Stimulated activated naive CD8-positive, alpha-beta T cell treated with anti-CD3 and anti-CD28 coated beads, Interleukin-15, Interleukin-2, amounts not matched to agents 100 ng/mL and 50 ng/mL, for 24 hours (primary cell): ENCODE measurements around the gene MCL1.
"Not testable (repeated sequence)": the region's sequence is repeated elsewhere in the genome, so short reads cannot be mapped to it uniquely, and the experiment has no call there.

ENCODE experiments used
- H3K27ac Mint-ChIP-seq: one replicate; pipeline ENCODE4 v1.8.0; 2021; ENCODE audit warnings: mild to moderate bottlenecking, mixed read lengths
- H3K27me3 Mint-ChIP-seq: one replicate; pipeline ENCODE4 v1.8.0; 2021; ENCODE audit warnings: mixed read lengths
- H3K36me3 Mint-ChIP-seq: one replicate; pipeline ENCODE4 v1.8.0; 2021; ENCODE audit warnings: low read depth, mixed read lengths
- H3K4me1 Mint-ChIP-seq: one replicate; pipeline ENCODE4 v1.8.0; 2021; ENCODE audit warnings: low read depth, mixed read lengths
- H3K4me3 Mint-ChIP-seq: one replicate; pipeline ENCODE4 v1.8.0; 2021; ENCODE audit warnings: mild to moderate bottlenecking, mixed read lengths
- H3K9me3 Mint-ChIP-seq: one replicate; pipeline ENCODE4 v1.8.0; 2021; ENCODE audit warnings: mixed read lengths

Gene MCL1

DNA sequence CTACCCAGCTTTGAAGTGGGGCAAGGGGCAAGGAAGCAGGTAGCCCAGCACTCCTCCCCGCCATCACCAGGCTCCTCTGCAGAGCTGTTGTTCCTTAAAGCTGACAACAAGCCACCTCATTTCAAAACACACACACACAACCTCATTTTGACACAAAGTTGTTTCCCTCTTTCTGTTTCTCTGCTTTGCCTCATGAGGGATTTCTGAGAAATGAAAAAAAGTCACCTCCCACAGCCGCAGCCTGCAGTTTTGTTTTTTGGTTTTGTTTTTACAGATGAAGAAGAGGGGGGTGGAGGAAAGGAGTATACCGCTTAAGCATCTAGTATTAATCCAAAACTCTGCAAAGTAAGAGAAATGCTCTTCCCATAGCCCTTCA lies 12.1 kb downstream of the MCL1 start:
- Mint-ChIP-seq H3K9me3 (no peaks in the 10 kb centered on the region), H3K36me3 (peaks cover 25% of the 10 kb centered on the region), H3K27me3 (no peaks in the 10 kb centered on the region), H3K4me1 (peaks cover 96% of the 10 kb centered on the region), H3K4me3 (peak overlapping the region; percentile 82), H3K27ac (peak overlapping the region; percentile 100)

DNA sequence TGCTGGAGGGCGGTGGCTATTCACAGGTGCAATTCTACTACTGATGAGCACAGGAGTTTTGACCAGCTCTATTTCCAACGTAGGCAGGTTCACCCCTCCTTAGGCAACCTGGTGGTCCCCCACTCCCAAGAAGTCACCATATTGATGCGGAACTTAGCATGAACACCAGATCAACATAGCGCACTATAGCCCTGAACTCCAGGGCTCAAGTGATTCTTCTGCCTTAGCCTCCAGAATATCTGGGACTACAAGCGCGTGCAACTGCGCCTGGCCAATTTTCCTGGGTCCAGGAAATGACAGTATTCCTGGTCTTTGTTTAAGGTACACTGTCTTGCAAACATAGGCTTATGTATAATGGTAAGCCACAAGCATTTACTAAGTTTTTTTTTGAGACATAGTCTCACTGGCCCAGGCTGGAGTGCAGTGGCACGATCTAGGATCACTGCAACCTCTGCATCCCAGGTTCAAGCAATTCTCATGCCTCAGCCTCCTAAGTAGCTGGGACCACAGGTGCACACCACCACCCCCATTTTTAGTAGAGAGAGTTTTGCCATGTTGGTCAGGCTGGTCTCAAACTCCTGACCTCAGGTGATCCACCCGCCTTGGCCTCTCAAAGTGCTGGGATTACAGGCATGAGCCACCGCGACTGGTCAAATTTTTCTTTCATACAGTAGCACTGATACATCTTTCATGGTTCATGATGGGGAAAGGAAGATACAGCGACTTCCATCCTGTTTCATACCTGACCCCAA lies 12.6 kb downstream of the MCL1 start:
- H3K27me3 Mint-ChIP-seq, result no peaks in the 10 kb centered on the region
- peak overlapping the region; percentile 100 for H3K27ac Mint-ChIP-seq
- peaks cover 96% of the 10 kb centered on the region for H3K4me1 Mint-ChIP-seq
- H3K36me3 Mint-ChIP-seq, result peaks cover 24% of the 10 kb centered on the region
- no peaks in the 10 kb centered on the region for H3K9me3 Mint-ChIP-seq
- H3K4me3 Mint-ChIP-seq, result peak overlapping the region; percentile 82

DNA sequence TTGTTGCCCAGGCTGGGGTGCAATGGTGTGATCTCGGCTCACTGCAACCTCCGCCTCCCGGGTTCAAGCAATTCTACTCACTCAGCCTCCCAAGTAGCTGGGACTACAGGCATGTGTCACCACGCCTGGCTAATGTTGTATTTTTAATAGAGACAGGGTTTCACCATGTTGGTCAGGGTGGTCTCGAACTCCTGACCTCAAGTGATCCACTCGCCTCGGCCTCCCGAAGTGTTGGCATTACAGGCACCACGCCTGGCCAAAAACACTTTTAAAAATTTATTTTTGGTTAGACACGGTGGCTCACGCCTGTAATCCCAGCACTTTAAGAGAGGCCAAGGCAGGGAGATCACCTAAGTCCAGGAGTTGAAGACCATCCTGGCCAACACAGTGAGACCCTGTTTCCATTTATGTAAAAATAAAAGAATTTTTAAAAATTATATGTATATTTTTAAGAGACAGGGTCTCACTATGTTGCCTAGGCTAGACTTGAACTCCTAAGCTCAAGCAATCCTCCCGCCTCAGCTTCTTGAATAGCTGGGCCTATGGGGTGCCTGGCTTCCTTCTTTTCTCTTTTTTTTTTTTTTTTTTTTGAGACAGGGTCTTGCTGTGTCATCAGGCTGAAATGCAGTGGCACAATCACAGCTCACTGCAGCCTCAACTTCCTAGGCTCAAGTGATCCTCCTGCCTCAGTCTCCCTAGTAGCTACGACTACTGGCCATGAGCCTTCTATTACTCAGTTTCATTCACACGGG lies 14.0 kb downstream of the MCL1 start:
- H3K9me3 Mint-ChIP-seq, H3K27me3 Mint-ChIP-seq: not testable (repeated sequence)
- Mint-ChIP-seq H3K36me3 (peaks cover 14% of the 10 kb centered on the region), H3K4me1 (peaks cover 95% of the 10 kb centered on the region), H3K4me3 (peak overlapping the region; percentile 41), H3K27ac (peak overlapping the region; percentile 100)

- Mint-ChIP-seq H3K36me3 (peaks cover 5% of the 10 kb centered on the region), H3K9me3 (no peaks in the 10 kb centered on the region), H3K4me1 (peaks cover 90% of the 10 kb centered on the region), H3K27me3 (no peaks in the 10 kb centered on the region), H3K4me3 (peak overlapping the region; percentile 97), H3K27ac (peak overlapping the region; percentile 100)
Measured at GRCh38 chr1:150564051-150564991, 15.1 kb downstream of the MCL1 start.

DNA sequence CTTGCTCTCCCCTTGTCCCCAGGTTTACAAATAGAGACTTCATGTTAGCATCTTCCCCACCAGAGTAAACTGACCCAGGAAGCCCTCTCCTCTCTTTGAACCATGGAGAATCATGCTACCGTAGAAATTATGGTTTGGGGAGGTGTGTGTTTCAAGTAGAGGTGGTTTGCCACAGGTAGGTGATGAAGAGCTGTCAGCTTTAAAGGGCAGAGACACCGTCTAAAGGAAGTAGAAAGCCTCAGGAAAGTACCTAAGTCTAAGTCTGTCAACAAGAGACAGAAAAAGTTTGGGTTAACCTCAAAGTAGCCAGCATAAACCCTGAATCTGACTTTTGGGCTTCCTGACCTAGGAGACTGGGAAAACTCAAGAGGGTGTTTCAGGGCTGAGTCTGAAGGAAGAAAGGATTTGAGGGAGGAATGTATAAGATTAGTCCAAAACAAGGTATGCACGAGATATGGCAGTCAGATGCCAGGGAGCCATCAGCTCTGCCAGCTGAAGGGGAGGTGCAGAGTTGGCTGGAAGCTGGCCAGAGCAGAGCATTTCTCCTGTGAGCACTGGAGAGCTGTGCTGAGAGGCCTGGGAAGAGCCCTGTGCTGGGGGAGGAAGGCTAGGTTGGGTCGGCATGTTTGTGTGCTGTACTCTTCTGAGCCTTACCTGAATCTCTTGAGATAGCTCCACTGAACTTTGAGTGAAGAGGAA lies 15.9 kb downstream of the MCL1 start:
- Mint-ChIP-seq H3K27me3 (no peaks in the 10 kb centered on the region), H3K36me3 (peaks cover 4% of the 10 kb centered on the region), H3K9me3 (no peaks in the 10 kb centered on the region), H3K27ac (peak overlapping the region; percentile 100), H3K4me1 (peaks cover 81% of the 10 kb centered on the region), H3K4me3 (peak overlapping the region; percentile 97)

- Mint-ChIP-seq H3K27ac (peak overlapping the region; percentile 100), H3K4me1 (peaks cover 73% of the 10 kb centered on the region), H3K27me3 (no peaks in the 10 kb centered on the region), H3K4me3 (peak overlapping the region; percentile 97), H3K36me3 (peaks cover 4% of the 10 kb centered on the region), H3K9me3 (no peaks in the 10 kb centered on the region)
Measured at GRCh38 chr1:150562446-150563339, 16.7 kb downstream of the MCL1 start.

DNA sequence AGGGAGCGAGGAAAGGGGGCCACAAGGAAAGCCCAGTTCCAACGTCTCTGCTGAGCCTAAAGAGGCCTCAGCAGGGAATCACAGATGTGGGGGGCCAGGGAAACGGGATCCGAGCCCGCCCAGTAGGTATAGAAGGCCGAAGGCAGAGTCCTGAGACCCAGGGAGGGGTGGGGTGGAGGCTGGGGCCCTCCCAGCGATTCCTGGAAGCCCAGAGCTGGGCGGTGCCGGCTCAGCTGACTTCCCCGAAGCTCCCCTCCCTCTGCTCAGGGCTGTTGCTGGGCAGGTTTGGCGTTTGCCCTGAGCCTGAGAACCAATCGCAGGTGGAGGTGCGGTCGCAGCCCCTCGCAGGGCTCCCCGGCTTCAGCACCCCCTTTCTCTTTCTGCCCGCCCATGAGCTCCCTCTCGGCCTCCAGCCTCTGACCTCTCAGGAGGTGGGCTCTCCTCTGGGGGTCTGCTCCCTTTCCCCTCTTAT lies 17.4 kb downstream of the MCL1 start:
- Mint-ChIP-seq H3K4me1 (peaks cover 67% of the 10 kb centered on the region), H3K27ac (peak overlapping the region; percentile 100), H3K27me3 (no peaks in the 10 kb centered on the region)

DNA sequence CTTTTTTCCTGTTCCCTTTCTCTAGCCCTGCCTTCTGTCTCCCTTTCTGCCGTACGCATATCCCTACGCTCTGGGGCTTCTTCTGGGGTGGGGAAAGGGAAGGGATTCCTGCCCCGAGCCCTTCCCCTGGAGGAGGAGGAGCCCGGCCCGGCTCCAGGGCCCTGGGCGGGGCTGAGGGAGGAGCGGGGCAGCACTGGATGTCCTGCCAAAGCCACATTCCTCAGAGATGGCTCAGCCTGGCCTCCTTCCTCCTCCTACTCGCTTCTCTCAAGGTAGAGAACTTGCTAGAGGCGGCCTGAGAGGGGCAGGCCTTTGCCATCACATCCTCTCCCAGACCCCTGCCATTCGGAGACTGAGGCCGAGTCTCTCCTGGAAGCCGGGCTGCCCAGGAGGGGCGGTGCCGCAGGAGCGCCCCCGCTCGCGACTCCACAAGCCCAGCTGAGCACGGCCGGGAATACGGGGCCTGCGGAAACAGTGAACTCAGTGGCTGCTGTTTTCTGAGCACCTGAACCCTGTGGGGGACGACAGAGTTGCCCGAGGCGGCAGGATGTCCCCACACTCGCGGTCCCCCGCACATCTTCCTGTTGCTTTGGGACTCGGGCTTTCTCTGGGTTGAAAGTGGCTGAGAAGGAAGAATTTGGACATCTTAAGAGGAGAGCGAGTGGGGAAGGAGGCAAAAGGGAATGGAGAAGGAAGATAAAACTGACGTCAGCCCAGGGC lies 18.0 kb downstream of the MCL1 start:
- no peaks in the 10 kb centered on the region for H3K9me3 Mint-ChIP-seq
- no peaks in the 10 kb centered on the region for H3K27me3 Mint-ChIP-seq
- H3K4me3 Mint-ChIP-seq, result peak overlapping the region; percentile 97
- peaks cover 61% of the 10 kb centered on the region for H3K4me1 Mint-ChIP-seq
- H3K36me3 Mint-ChIP-seq, result peaks cover 4% of the 10 kb centered on the region
- H3K27ac Mint-ChIP-seq, result peak overlapping the region; percentile 100

More for the DNA sequence above, 17.4 kb downstream of the MCL1 start:
- Mint-ChIP-seq H3K36me3 (peaks cover 4% of the 10 kb centered on the region), H3K9me3 (no peaks in the 10 kb centered on the region), H3K4me3 (peak overlapping the region; percentile 97)

DNA sequence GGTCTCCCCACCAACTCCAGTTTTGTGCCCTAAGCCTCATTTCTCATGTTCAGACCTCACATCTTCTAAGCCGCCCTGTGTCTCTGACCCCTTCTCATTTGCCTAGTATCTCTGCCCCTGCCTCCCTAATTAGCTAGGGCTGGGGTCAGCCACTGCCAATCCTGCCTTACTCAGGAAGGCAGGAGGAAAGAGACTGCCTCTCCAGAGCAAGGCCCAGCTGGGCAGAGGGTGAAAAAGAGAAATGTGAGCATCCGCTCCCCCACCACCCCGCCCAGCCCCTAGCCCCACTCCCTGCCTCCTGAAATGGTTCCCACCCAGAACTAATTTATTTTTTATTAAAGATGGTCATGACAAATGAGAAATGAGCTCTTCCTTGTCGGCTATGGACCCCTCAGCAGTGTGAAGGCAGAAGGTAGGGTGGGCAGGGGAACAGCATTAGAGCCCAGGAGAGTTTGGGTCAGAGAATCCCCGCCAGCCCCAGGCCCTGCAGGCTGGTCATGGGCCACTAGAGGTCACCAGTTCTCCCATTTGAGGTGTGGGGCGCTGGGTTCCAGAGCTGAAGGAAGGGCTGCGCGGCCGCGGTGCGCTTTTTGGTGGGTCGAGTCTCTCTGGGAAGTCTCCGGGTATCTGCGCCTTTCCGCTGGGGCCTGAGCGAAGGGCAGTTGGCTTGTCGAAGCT lies 18.7 kb downstream of the MCL1 start:
- peak overlapping the region; percentile 97 for H3K4me3 Mint-ChIP-seq
- H3K9me3 Mint-ChIP-seq, result no peaks in the 10 kb centered on the region
- peak overlapping the region; percentile 100 for H3K27ac Mint-ChIP-seq
- H3K4me1 Mint-ChIP-seq, result peaks cover 54% of the 10 kb centered on the region
- peaks cover 4% of the 10 kb centered on the region for H3K36me3 Mint-ChIP-seq
- H3K27me3 Mint-ChIP-seq, result no peaks in the 10 kb centered on the region

DNA sequence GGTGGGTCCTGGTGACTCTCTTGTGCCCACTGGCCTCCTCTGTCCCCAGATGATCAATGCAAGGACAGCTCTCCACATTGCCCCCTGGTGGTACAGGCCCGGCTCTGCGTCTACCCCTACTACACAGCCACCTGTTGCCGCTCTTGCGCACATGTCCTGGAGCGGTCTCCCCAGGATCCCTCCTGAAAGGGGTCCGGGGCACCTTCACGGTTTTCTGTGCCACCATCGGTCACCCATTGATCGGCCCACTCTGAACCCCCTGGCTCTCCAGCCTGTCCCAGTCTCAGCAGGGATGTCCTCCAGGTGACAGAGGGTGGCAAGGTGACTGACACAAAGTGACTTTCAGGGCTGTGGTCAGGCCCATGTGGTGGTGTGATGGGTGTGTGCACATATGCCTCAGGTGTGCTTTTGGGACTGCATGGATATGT lies 19.4 kb downstream of the MCL1 start:
- Mint-ChIP-seq H3K9me3 (no peaks in the 10 kb centered on the region), H3K4me1 (peaks cover 48% of the 10 kb centered on the region), H3K27ac (peak overlapping the region; percentile 100), H3K27me3 (no peaks in the 10 kb centered on the region), H3K4me3 (peak overlapping the region; percentile 25), H3K36me3 (peaks cover 3% of the 10 kb centered on the region)

- Mint-ChIP-seq H3K27ac (no peak overlapping the region), H3K27me3 (no peaks in the 10 kb centered on the region), H3K36me3 (no peaks in the 10 kb centered on the region), H3K9me3 (no peaks in the 10 kb centered on the region), H3K4me3 (no peak overlapping the region), H3K4me1 (peaks cover 44% of the 10 kb centered on the region)
Measured at GRCh38 chr1:150559656-150560010, 19.8 kb downstream of the MCL1 start.

DNA sequence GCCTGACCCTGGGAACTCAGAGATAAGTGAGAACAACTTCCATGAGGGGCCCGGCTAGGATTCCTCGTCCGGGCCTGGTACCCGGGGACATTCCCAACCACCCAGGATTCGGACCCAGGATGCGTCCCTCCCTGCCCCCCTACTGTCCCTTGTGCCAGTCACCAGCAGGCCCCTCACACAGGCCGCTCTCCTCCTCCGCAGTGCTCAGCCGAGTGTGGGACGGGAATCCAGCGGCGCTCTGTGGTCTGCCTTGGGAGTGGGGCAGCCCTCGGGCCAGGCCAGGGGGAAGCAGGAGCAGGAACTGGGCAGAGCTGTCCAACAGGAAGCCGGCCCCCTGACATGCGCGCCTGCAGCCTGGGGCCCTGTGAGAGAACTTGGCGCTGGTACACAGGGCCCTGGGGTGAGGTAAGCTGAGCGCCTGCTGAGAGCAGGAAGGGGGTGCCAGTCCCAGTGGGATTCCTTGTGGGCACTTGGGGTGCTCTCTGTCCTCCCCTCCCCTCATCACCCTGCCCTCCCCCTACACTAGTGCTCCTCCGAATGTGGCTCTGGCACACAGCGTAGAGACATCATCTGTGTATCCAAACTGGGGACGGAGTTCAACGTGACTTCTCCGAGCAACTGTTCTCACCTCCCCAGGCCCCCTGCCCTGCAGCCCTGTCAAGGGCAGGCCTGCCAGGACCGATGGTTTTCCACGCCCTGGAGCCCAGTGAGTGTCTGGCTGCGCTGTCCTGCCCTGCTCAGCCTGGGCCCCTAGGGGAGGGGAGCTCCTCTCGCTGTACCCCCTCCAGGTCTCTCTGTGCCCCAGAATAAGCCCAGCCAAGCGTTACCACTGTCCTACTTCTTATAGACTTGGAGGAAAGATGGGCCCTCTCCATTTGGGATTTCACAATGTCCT lies 20.4 kb downstream of the MCL1 start:
- H3K4me3 Mint-ChIP-seq, result no peak overlapping the region
- H3K4me1 Mint-ChIP-seq, result peaks cover 38% of the 10 kb centered on the region
- no peak overlapping the region for H3K27ac Mint-ChIP-seq
- no peaks in the 10 kb centered on the region for H3K9me3 Mint-ChIP-seq
- no peaks in the 10 kb centered on the region for H3K27me3 Mint-ChIP-seq
- H3K36me3 Mint-ChIP-seq, result no peaks in the 10 kb centered on the region
